Myocyte (in vitro differentiated cells): ENCODE measurements around the gene DNAH9. TPM values are rescaled to one million over a fixed set of nuclear protein-coding genes. Genes with fewer than 3 reads are reported as not detected.
"Not testable (repeated sequence)": the region's sequence is repeated elsewhere in the genome, so short reads cannot be mapped to it uniquely, and the experiment has no call there.

ENCODE experiments used
- DNase-seq: peaks from one replicate; pipeline ENCODE4 v3.0.0-alpha.2; 2012; ENCODE audit warnings: low read depth
- total RNA-seq: library from RNA; depleted of rRNA; stranded (reverse); fragments of >200 nt; gene quantifications from 2 replicates; pipeline ENCODE4 v1.2.3, GENCODE V29; 2014

DNAH9 gene
- total RNA-seq, 1 donor from 2014 or later: not detected

DNA sequence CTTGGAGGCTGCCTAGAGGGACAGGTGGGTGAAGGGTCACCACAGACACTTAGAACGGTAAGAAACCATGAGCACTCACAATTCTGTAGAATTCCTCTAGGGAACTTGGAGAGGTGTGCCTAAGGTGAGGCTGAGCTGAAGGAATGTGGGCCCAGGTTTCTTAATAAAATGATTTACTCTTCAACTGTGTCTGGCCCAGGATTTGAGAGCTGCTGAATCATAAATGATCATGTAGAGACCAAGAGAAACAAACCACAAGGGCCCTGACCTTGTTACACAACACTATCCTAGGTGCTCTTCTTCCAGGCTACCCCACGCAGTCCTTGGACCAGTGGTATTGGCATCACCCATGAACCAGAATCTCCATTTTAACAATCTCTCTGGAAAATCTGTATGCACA, 371.3 kb downstream of the DNAH9 start:
- DNase-seq: no peak

DNA sequence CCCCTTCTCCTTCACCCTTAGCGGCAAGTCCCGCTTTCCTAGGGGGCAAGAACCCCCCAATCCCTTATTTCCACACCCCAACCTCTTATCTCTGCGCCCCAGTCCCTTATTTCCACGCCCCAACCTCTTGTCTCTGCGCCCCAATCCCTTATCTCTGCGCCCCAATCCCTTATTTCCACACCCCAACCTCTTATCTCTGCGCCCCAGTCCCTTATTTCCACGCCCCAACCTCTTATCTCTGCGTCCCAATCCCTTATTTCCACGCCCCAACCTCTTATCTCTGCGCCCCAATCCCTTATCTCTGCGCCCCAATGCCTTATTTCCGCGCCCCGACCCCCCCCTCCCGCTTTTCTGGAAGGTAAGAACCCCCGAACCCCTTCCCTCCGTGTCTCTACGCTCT, 374.5 kb downstream of the DNAH9 start:
- DNase-seq: not testable (repeated sequence)

GRCh38 chr17:11979795-11980194, 381.5 kb downstream of the DNAH9 start:
- no peak for DNase-seq

GRCh38 chr17:11980813-11981212, 382.5 kb downstream of the DNAH9 start:
- peak; percentile 2 for DNase-seq

- DNase-seq: no peak
Observed at GRCh38 chr17:11981862-11982261, 383.6 kb downstream of the DNAH9 start.

- DNase-seq: peak; percentile 62
Observed at GRCh38 chr17:11986179-11986941, 388.1 kb downstream of the DNAH9 start.

DNA sequence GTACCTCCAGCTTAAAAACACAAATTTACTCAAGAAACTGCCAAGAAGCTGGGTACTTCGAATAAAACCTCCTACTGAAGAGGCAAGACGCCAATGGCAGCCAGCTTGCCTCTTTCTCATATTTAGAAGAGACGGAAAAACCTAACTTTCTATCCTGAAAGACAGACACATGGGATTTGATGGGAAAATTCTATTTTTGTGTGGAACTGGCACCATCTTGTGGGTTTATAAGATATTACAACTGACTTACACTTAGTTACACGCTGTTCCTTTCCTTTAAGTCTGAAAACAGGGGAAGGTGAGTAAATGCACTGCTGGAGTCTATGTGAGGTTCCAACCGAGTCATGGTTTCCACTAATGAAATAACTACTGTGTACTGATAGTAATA, 388.7 kb downstream of the DNAH9 start:
- peak; percentile 59 for DNase-seq

GRCh38 chr17:11990363-11990983, 392.2 kb downstream of the DNAH9 start:
- no peak for DNase-seq

DNA sequence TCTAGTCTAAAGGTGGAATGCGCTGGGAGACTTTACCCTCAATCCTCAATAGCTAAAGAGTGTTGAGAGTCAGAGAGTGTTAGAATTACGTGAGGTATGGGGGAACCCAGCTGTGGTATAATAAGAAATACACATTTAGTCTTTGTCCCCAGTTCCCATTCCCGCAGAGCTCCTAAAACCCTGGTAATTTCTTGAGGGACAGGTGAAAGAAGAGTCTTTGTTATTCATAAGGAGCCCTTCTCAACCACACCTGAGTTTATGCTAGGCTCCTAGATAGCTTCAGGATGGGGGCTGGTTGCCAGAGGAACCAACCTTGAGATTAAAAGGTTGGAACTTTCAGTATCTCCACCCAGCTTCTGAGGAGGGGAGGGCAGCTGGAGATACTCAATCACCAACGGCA, 393.2 kb downstream of the DNAH9 start:
- DNase-seq: no peak

DNA sequence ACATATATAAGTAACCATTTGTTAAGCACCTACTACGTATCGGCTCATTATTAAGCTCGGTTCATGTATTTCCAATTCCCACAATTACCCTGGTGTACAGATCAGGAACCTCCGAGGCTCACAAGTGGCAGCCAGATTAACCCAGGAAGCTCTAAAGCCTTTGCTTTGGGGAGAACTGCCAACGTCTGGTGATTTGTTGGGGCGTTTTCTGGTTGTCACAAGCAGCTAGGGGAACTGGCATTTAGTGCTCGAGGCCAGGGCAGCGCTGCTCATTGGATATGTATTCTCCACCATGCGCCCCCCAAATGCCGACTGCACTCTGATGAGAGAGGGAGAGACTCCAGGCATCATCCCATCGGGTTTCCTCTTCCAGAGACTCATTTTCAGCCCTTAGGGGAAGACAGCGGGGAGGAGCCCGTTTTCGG, 398.5 kb downstream of the DNAH9 start:
- no peak for DNase-seq

DNA sequence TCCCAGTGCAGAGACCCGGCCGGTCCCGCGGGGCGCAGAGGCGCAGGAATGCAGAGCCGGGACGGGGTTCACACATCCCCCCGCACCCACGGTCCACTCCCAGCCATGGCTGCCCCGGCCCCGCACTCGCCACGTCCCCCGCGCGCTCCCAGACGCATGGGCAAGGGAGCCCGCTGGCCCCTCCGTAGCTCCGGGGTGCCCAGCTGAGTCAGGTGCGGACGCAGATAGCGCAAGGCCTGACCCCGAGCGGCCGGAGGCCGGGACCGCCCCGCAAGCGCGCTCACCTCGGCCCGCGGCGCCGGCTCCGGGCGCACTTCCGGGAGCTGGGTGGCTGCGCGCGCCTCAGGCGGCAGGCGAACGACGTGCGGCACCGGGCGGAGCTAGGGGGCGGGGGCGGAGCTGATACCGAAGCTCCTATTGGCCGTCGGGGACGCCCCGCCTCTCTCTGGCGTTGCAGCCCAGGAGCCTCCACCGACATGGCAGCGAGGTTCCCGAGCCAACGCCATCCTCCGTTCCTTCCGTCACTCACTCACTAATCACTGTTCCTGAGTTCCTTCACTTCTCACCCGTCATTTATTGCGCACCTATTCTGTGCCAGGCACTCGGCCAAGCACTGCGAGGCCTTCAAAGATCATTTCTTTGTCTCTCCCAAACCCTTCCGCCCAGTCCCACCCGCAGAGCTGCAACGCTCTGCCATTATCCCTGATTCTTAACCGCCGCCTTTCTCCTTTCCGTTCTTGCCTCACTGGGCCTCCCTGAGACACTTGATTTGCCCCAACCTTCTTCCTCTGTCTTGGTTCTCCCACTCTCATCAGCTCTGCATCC, 399.1 kb downstream of the DNAH9 start, which contains the start of gene ZNF18:
TSS of gene ZNF18 (minus strand) at position 329 of the 825 bp plus-strand sequence. CDS start 4,646 bp downstream, outside the sequence.
- DNase-seq: peak; percentile 93

- DNase-seq: no peak
Observed at GRCh38 chr17:11997972-11998233, 399.6 kb downstream of the DNAH9 start.

- no peak for DNase-seq
Observed at GRCh38 chr17:11999696-12000095, 401.4 kb downstream of the DNAH9 start.

DNA sequence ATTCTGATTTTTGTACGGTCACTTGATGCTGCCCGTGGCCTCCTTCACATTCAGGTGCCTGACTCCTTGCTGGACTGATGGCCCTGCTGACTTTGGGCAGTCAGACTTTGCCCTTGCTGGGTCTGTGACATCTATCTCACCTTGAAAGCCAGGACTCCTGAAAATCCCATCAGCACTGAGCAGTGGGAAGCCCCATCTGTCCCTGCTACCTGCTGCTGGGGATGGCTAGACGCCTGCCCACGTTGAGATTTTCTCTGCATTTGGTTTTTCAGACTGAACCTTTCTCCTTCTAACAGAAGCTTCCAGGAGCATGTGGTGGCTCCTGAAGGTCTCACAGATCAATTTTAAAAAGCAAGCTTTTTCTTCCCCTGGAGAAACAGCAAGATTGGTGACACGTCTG, 409.2 kb downstream of the DNAH9 start:
- no peak for DNase-seq
